ENCODE measurements around the gene COL5A1.

GRCh38 chr9:134630393-134630790 is 11.2 kb upstream of the COL5A1 start:
- TF ChIP-seq POLR2AphosphoS5 (IDR thresholded peaks at IDR 0.05; ENCODE audit: borderline replicate concordance, low read depth, low read length) (no peak), EZH2 (IDR thresholded peaks at IDR 0.05) (no peak)

Data from SK-N-MC (cell line).